Small intestine (tissue), 7 donors: ENCODE measurements around the gene AGPAT3. TPM values are rescaled to one million over a fixed set of nuclear protein-coding genes. Genes with fewer than 3 reads are reported as not detected.

Experiments
- DNase-seq, 2 donors: peaks; one replicate each; pipeline versions ENCODE4 v3.0.0 to v3.0.0-alpha.2; 2013
- FAIRE-seq: peaks from 2 replicates; lab custom pipeline; 2012; peaks lifted over from hg19 to GRCh38; lab: Jason Lieb, UNC
- H3K27ac ChIP-seq, 3 donors: one replicate each; pipeline ENCODE4 v1.5.1; 2013; ENCODE audit warnings: low read length in 2 of 3, mild to moderate bottlenecking in 2 of 3, control low read depth in 1 of 3, inconsistent platforms in 1 of 3, low read depth in 1 of 3, moderate library complexity in 1 of 3
- H3K27me3 ChIP-seq, 3 donors: one replicate each; pipeline ENCODE4 v1.6.1; 2013; ENCODE audit warnings: low read length in 3 of 3, inconsistent platforms in 1 of 3; ENCODE audit not compliant: control insufficient read depth in 3 of 3, insufficient read depth in 3 of 3
- H3K36me3 ChIP-seq, 3 donors: one replicate each; pipeline ENCODE4 v1.6.1; 2013; ENCODE audit warnings: low read length in 3 of 3, inconsistent platforms in 1 of 3, low read depth in 1 of 3, mild to moderate bottlenecking in 1 of 3, moderate library complexity in 1 of 3; ENCODE audit not compliant: control insufficient read depth in 3 of 3, insufficient read depth in 2 of 3
- H3K4me1 ChIP-seq, 3 donors: one replicate each; pipeline ENCODE4 v1.6.1; 2013; ENCODE audit warnings: low read length in 2 of 3, inconsistent platforms in 1 of 3, low read depth in 1 of 3, mild to moderate bottlenecking in 1 of 3, moderate library complexity in 1 of 3; ENCODE audit not compliant: control insufficient read depth in 3 of 3, insufficient read depth in 2 of 3
- H3K4me3 ChIP-seq, 3 donors: one replicate each; pipeline ENCODE4 v1.5.1; 2013; ENCODE audit warnings: low read length in 3 of 3, control low read depth in 1 of 3, inconsistent platforms in 1 of 3, low read depth in 1 of 3, mild to moderate bottlenecking in 1 of 3, moderate library complexity in 1 of 3
- H3K9me3 ChIP-seq, 2 donors: one replicate each; pipeline ENCODE4 v1.6.1; 2013; ENCODE audit warnings: low read depth in 1 of 2, low read length in 1 of 2; ENCODE audit not compliant: control insufficient read depth in 2 of 2, insufficient read depth in 1 of 2
- WGBS, 3 donors: extraction: QIAGEN DNeasy Blood & Tissue Kit; methylation state at CpG; one replicate each; pipeline ENCODE4 v1.1.7; 2013; 5-methylcytosine and 5-hydroxymethylcytosine counted together
- polyA plus RNA-seq, 4 donors: library from polyadenylated mRNA; stranded (reverse) in 3 of 4; unstranded in 1 of 4; fragments of 200-250 nt in 3 of 4; fragments of 120-200 nt in 1 of 4; gene quantifications; one replicate each; pipeline versions ENCODE4 v1.2.1 to v1.2.3, GENCODE V29; 2013
- donor health status: healthy with polysubstance abuse.
- donor health status: control.
- donor health status: control.
- donor health status: Bipolar disorder and iron deficiency.
- donor health status: healthy.

Gene AGPAT3
- polyA plus RNA-seq, 4 donors = 21.3 to 93.2 (median 42.8) TPM

DNA sequence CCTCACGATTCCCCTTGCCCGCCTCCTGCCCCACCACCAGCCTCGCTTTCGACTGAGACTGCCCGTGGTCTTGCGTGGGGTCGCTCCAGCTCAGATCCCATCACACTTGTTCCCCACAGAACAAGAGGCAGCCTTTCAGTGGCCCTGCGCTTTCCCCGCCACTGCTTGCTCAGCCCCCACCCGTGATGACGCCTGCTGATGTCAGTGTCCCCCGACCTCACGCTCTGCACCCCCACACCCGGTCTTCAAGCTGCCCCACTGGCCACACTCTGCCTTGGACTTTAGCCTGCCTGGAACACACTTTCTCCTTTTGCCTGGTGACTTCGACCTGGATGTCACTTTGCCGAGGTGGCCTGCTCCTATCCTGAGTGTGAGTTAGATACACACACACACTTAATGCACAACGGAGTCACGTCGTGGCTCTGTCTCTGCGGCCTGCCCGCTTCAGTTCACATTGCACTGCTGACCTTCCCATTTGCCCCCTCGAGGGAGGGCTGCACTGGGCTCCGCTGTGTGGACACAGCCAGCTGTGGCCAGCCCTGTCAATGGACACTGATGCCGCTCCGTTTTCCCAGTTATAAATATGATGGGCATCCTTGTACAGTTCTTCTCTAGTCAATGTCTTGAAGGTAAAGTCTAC, 13.0 kb downstream of the AGPAT3 start:
- H3K27me3 ChIP-seq = no peaks in the 10 kb centered on the region
- no peak overlapping the region for H3K27ac ChIP-seq
- H3K9me3 ChIP-seq = no peaks in the 10 kb centered on the region
- peaks cover 3 to 71% (median 3%) of the 10 kb centered on the region in 3 donors for H3K36me3 ChIP-seq
- FAIRE-seq = no peak
- H3K4me3 ChIP-seq = no peak overlapping the region
- no peak for DNase-seq
- H3K4me1 ChIP-seq = peaks cover 0 to 36% (median 0%) of the 10 kb centered on the region in 3 donors
- 90 to 91% (median 90%) methylated on average over 25 of the region's 25 CpGs for WGBS, 3 donors

DNA sequence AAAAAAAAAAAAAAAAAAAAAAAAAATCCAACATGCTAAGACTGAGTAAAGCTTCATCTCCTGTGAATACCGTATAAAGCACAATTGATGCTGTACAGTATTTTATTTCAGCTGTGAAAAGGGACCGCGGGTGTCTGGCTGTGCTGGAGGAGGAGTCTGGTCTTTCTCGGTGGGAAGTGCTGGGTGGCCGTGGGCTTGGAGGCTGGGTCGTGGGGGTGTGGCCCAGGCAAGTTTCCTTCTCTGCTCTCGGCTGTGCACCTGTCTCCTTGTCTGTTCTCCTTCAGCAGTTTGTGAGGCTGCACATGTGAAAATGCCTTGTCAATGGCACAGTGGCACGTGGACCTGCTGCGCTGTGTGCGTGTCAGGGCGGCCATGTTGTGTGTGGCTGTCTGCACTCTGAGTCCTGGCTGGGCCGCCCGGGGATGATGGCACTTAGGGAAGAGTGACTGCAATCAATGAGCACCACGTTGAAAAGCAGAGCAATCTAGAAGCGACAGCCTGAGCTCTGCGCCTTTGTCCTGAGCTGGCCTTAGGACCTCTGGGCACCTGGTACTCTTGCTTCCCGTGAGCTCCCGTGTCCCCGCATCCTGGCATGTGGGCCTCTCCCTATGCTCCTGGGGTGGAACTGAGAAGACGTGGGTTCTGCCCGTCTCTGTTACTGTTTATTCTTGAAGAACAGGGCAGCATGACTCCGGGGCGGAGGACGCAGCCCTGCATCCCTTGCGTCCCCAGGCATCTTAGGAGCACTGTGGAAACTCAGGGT, 14.5 kb downstream of the AGPAT3 start:
- Histone ChIP-seq H3K4me3 (no peak overlapping the region), H3K27ac (peak overlapping the region; percentile 24 to 33 (median 25)), H3K9me3 (no peaks in the 10 kb centered on the region), H3K4me1 (peaks cover 3 to 49% (median 6%) of the 10 kb centered on the region in 3 donors), H3K36me3 (peaks cover 3 to 67% (median 3%) of the 10 kb centered on the region in 3 donors), H3K27me3 (no peaks in the 10 kb centered on the region)
- 63 to 79% (median 73%) methylated on average over 25 of the region's 25 CpGs for WGBS, 3 donors
- FAIRE-seq (no peak), DNase-seq (no peak)

DNA sequence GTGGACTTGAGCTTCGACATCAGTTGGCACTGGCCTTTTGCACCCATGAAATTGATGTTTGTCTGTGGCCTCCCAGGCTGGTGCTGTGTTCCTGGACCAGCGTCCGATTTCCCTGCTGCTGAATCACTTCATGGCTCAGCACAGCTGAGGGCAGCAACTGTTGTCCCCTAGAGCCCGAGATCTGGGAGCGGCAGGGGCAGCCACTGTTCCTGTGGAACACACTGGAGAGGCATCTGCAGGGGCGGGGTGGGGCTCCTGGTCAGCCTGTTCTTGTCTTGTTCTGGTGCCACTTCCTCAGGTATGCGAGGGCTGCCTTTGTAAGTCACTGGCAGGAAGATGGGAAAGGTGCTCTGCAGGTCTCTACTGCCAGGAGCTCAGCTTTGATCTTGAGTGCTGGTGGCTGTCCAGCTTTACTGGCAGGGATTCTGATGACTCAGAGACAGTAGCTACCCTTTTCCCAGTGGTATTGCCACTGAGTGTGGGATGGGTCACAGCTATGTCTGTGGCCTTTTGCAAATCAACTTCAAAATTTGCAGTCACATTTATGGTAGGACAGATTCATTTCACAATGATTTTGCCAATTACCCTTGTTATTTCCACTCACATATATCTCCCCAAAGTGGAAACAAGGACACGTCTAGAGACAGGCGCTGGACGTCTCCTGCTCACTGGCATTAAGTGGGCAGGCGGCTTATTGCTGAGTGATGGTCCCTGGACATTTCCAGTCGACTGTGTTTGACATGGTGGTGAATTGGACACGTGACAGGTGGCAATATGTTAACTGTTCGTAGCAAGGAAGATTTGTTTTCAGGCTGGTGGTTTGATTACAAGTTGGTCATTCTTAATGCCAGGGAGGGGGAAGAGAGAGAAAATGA, 15.3 kb downstream of the AGPAT3 start:
- 42 to 62% (median 56%) methylated on average over 14 of the region's 14 CpGs for WGBS, 3 donors
- FAIRE-seq = no peak
- H3K27me3 ChIP-seq = no peaks in the 10 kb centered on the region
- no peaks in the 10 kb centered on the region for H3K9me3 ChIP-seq
- DNase-seq = peak; percentile 32 to 67
- peak overlapping the region; percentile 24 to 33 (median 25) for H3K27ac ChIP-seq
- H3K4me3 ChIP-seq = no peak overlapping the region
- H3K4me1 ChIP-seq = peaks cover 7 to 56% (median 11%) of the 10 kb centered on the region in 3 donors
- peaks cover 3 to 64% (median 3%) of the 10 kb centered on the region in 3 donors for H3K36me3 ChIP-seq

DNA sequence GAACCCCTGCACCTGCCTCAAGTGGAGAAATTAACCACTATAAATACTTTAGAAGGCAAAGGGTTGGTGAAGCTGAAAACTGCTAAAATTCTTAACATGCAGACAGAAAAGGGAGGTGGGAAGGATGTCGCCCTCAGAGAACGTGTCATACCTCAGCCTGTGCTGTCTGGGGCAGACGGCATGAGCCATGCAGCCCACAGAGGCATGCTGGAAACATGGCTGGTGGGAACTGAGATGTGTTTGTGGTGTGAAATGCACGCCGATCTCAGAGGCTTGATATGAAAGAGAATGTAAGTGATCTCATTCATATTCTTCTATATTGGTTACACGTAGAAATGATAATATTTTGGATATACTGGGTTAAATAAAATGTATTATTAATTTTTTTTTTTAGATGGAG, 16.3 kb downstream of the AGPAT3 start:
- Histone ChIP-seq H3K36me3 (peaks cover 3 to 62% (median 3%) of the 10 kb centered on the region in 3 donors), H3K4me1 (peaks cover 7 to 62% (median 11%) of the 10 kb centered on the region in 3 donors), H3K4me3 (no peak overlapping the region), H3K27ac (no peak overlapping the region), H3K27me3 (no peaks in the 10 kb centered on the region), H3K9me3 (no peaks in the 10 kb centered on the region)
- FAIRE-seq = no peak
- no peak for DNase-seq
- 78 to 80% (median 78%) methylated on average over 6 of the region's 6 CpGs for WGBS, 3 donors

DNA sequence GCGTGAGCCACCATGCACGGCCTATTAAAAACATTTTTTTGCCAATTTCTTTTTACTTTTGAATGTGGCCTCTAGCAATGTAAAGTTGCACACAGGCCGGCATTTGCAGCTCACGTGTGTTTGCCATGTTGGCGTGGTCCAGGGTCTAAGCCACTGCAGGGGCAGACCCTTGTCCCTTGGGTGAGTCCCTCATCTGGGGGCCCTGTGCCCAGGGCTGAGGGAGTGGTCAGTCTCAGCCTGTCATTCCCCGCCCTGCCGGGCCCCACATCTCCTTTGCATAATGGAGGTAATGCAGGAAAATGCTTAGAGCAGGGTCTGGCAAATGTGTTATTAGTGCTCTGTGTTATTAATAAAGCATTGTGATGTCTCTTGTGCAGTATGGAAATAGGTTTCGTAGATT, 16.9 kb downstream of the AGPAT3 start:
- DNase-seq (peak in 1 of 2 donors; percentile 61), FAIRE-seq (no peak)
- peaks cover 3 to 59% (median 3%) of the 10 kb centered on the region in 3 donors for H3K36me3 ChIP-seq
- H3K27me3 ChIP-seq = no peaks in the 10 kb centered on the region
- peaks cover 7 to 62% (median 11%) of the 10 kb centered on the region in 3 donors for H3K4me1 ChIP-seq
- WGBS, 3 donors = 93 to 96% (median 94%) methylated on average over 8 of the region's 8 CpGs
- H3K4me3 ChIP-seq = no peak overlapping the region
- H3K9me3 ChIP-seq = no peaks in the 10 kb centered on the region
- H3K27ac ChIP-seq = peak overlapping the region in 1 of 3 donors; percentile 83

DNA sequence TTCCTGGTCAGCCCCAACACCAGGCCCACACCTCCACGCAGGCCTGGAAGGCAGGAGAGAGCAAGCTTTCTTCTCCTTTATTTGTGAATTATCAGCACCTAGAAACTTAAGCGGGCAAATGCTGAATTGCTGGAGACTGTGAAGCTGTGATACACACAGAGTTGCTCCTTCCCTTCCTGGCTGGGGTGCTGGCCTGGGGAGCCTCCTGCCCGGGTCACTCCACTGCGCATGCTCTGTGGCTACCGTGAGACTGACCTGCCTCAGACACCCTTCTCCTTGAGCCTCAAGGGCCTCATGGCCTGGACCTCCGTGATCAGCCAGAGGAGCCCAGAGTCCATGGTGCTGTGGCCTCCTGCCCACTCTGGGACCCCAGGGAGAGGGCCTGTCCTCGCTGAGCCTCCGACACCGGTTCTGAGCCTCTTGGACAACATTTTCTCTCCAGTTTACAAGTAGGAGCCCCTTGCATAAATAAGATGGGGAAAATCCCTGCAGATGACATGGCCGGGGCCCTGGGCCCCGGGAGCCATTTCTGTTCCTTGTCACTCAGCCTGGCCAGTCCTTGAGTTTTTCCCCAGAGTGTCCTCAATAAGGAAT, 18.0 kb downstream of the AGPAT3 start:
- WGBS, 3 donors = 82 to 92% (median 85%) methylated on average over 9 to 11 of the region's 11 CpGs
- H3K27me3 ChIP-seq = no peaks in the 10 kb centered on the region
- DNase-seq (no peak), FAIRE-seq (no peak)
- H3K4me1 ChIP-seq = peaks cover 7 to 62% (median 11%) of the 10 kb centered on the region in 3 donors
- H3K4me3 ChIP-seq = no peak overlapping the region
- H3K9me3 ChIP-seq = no peaks in the 10 kb centered on the region
- peak overlapping the region; percentile 34 to 83 (median 50) for H3K27ac ChIP-seq
- peaks cover 3 to 58% (median 3%) of the 10 kb centered on the region in 3 donors for H3K36me3 ChIP-seq

DNA sequence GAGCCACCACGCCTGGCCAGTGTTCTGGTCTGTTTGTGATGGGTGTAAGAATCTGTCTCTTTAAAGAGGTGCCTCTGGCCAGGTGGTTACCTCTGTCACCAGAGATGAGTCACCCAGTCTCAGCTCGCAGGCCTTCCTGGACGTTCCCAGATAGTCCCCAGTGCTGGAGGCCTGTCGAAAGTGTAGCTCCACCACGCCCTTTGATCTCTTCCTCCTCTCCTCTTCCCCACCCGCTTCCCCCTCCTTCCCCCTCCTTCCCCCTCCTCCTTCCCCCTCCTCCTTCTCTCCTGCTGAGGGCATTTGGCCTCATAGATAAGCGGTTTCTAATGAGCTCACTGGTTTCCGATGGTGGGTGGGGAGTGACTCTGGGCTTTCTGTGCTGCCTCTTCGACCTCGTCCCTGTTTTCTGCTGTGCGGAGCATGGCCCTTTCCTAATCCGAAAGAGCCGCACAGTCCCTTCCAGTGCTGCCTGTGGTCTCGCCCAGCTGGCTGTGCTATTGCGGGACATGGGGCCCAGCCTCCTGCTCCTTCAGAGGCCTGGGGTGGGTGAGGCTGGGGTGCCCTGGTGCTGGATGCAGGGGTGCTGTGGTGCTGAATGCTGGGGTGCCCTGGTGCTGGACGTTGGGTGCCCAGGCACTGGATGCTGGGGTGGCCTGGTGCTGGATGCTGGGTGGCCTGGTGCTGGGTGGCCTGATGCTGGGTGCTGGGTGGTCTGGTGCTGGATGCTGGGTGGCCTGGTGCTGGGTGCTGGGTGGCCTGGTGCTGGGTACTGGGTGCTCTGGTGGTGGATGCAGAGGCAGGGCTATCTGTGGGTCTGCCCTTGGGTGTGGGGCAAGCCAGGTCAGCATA, 19.2 kb downstream of the AGPAT3 start:
- FAIRE-seq = no peak

More for the DNA sequence above, 19.2 kb downstream of the AGPAT3 start:
- H3K9me3 ChIP-seq = no peaks in the 10 kb centered on the region
- WGBS, 3 donors = 8 to 27% (median 16%) methylated on average over 16 of the region's 16 CpGs
- peaks cover 0 to 54% (median 0%) of the 10 kb centered on the region in 3 donors for H3K36me3 ChIP-seq
- H3K27ac ChIP-seq = peak overlapping the region; percentile 83 to 97 (median 86)
- peak; percentile 93 to 99 for DNase-seq
- H3K27me3 ChIP-seq = no peaks in the 10 kb centered on the region
- H3K4me3 ChIP-seq = peak overlapping the region in 2 of 3 donors; percentile 5 to 24
- peaks cover 7 to 60% (median 11%) of the 10 kb centered on the region in 3 donors for H3K4me1 ChIP-seq
